ENCODE data around the gene PSMA1. TPM values are rescaled to one million over a fixed set of nuclear protein-coding genes. Genes with fewer than 3 reads are reported as not detected.

The PSMA1 gene
- total and polyA plus RNA-seq, 2 of the 8 experiments (the other 6 are each of a cell fraction or from before 2014, with no cell fraction given), result 148 to 159 TPM

DNA sequence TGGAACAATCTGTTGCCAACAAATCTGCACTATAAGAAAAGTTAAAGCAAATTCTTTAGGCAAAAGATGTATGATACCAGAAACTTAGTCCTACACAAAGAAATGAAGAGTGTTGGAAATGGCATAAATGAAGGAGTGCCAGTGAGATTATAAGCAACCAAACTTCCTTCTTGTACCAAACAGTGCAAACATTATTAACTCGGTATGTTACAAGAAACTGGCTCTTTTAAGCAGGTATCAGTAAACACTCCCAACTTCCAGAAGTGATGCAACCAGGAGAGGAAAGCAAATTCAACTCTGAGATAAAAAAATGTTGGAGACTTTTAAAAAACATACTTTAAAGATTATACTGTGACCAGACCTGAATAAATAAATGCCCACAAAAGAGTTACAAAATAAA, 49.1 kb downstream of the PSMA1 start (continued):
- TF ChIP-seq SAP30 (IDR thresholded peaks at IDR 0.05; ENCODE audit: insufficient read depth, insufficient replicate concordance, low read length) (no peak), HDAC6 (IDR thresholded peaks at IDR 0.05; ENCODE audit: low read depth, low read length) (no peak), POU5F1 (IDR thresholded peaks at IDR 0.05; ENCODE audit: low read depth, low read length) (no peak), PHF8 (conservative IDR thresholded peaks at IDR 0.05; ENCODE audit: low read depth, low read length) (no peak), SRF (IDR thresholded peaks at IDR 0.05; ENCODE audit: low read depth, low read length) (no peak), BRCA1 (IDR thresholded peaks at IDR 0.05; ENCODE audit: low read depth, low read length) (no peak)

Data from H1 (cell line).